Measurements from ENCODE around the gene P2RY1. TPM values are rescaled to one million over a fixed set of nuclear protein-coding genes. Genes with fewer than 3 reads are reported as not detected.

P2RY1 gene
- total and polyA plus RNA-seq, 9 of the 15 experiments (the other 6 are each of a cell fraction or from before 2014, with no cell fraction given): 6.0 to 27.9 (median 18.4) TPM

DNA sequence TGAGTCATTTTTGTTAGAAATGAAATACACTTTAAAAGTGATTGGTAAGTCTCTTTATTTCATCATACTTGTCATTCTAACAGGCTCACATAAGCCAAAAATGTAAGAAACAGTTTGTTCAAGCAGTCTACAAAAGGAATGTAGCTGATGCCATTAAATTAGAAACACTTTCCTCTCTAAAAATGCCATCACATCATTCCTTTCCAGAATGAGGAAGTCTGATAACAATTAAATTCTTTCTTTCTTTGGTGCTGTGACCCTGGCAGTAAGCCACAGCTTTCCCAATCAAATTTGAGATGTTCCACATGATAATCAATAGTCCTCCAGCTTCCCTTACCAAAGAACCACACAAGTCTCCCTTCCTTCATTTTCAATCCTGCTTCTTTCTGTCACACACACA is 9.4 kb upstream of the P2RY1 start:
- no TSS peak for BruUV-seq (replicated peaks)
- no peak for FAIRE-seq
- TF ChIP-seq SMARCA4 (IDR thresholded peaks at IDR 0.05) (0 out of 2 replicates have a peak, but pooled peaks have one; percentile 16), SUPT5H (IDR thresholded peaks at IDR 0.05) (no peak), SPI1 (IDR thresholded peaks at IDR 0.05; ENCODE audit: borderline replicate concordance, low read depth, low read length) (peak; percentile 72; the same call in 1 of the 2 replicates), CEBPG (CRISPR knock-in tag; IDR thresholded peaks at IDR 0.05) (no peak), CEBPG (tag; conservative IDR thresholded peaks at IDR 0.05 in 1 of 2, IDR thresholded peaks at IDR 0.05 in 1 of 2) (0 out of 4 replicates have a peak, but pooled peaks of 1 of the 2 experiments have one; percentile 15), MED1 (CRISPR knock-in tag; IDR thresholded peaks at IDR 0.05; ENCODE audit: borderline replicate concordance) (no peak), JUNB (CRISPR knock-in tag; conservative IDR thresholded peaks at IDR 0.05) (no peak), ARID1B (IDR thresholded peaks at IDR 0.05) (0 out of 2 replicates have a peak, but pooled peaks have one; percentile 13), CREM (IDR thresholded peaks at IDR 0.05; ENCODE audit: low read depth) (no peak)
- TF ChIP-seq, protein P1, sequence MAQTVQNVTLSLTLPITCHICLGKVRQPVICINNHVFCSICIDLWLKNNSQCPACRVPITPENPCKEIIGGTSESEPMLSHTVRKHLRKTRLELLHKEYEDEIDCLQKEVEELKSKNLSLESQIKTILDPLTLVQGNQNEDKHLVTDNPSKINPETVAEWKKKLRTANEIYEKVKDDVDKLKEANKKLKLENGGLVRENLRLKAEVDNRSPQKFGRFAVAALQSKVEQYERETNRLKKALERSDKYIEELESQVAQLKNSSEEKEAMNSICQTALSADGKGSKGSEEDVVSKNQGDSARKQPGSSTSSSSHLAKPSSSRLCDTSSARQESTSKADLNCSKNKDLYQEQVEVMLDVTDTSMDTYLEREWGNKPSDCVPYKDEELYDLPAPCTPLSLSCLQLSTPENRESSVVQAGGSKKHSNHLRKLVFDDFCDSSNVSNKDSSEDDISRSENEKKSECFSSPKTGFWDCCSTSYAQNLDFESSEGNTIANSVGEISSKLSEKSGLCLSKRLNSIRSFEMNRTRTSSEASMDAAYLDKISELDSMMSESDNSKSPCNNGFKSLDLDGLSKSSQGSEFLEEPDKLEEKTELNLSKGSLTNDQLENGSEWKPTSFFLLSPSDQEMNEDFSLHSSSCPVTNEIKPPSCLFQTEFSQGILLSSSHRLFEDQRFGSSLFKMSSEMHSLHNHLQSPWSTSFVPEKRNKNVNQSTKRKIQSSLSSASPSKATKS (CRISPR knock-in tag; IDR thresholded peaks at IDR 0.05): no peak
- POLR2A ChIA-PET: no interaction called here
- ATAC-seq: no peak
- Histone ChIP-seq H3K9me1 (ENCODE audit: control insufficient read depth, insufficient read depth, low read length) (no peaks in the 10 kb centered on the region), H3K9me3 (replicated peaks; ENCODE audit: control insufficient read depth, insufficient read depth, low read depth, low read length) (no peaks in the 10 kb centered on the region), H3K27ac (ENCODE audit: extremely low read depth, low read depth, low read length) (no peak overlapping the region), H4K20me1 (replicated peaks; ENCODE audit: control insufficient read depth, insufficient read depth, low read length) (no peaks in the 10 kb centered on the region), H3K4me3 (no peak overlapping the region), H3K4me1 (replicated peaks in 1 of 2; ENCODE audit: control insufficient read depth in 2 of 2, insufficient read depth in 2 of 2, low read length in 2 of 2) (no peaks in the 10 kb centered on the region; a peak in 1 of 5 replicates), H3K4me2 (ENCODE audit: insufficient read depth, low read length) (no peak overlapping the region), H3K36me3 (ENCODE audit: control insufficient read depth, insufficient read depth, low read length) (no peaks in the 10 kb centered on the region), H3K9ac (ENCODE audit: insufficient read depth in 1 of 2, low read depth in 2 of 2, low read length in 2 of 2) (no peak overlapping the region), H2AFZ (ENCODE audit: low read depth, low read length) (peak overlapping the region; percentile 15; the same call in 1 of the 2 replicates), H3K79me2 (ENCODE audit: control insufficient read depth, insufficient read depth, low read length) (no peaks in the 10 kb centered on the region), H3K27me3 (ENCODE audit: control insufficient read depth in 2 of 2, insufficient read depth in 2 of 2, low read length in 2 of 2) (no peaks in the 10 kb centered on the region)
- intact Hi-C loops (cut with micrococcal nuclease): no loop called here
- CTCF ChIA-PET (ENCODE audit: low intra/inter-chr PET ratio): no interaction called here
- in situ Hi-C loops (cut with MboI): no loop called here
- DNase-seq (ENCODE audit: extremely low read depth in 1 of 4, low spot score in 3 of 4): no peak
